ENCODE measurements around the gene ERN2.
"Not testable (repeated sequence)": the region's sequence is repeated elsewhere in the genome, so short reads cannot be mapped to it uniquely, and the experiment has no call there.

Gene ERN2

GRCh38 chr16:23712976-23713375, at the start of gene ERN2:
TSS of gene ERN2 (minus strand) at chr16:23713222. CDS start at chr16:23713187, 35 bp downstream.
- no peak for DNase-seq

GRCh38 chr16:23757937-23758619, 45.1 kb upstream of the ERN2 start:
- no peak for DNase-seq

- DNase-seq: no peak
Observed at GRCh38 chr16:23757116-23757515, 44.1 kb upstream of the ERN2 start.

GRCh38 chr16:23755484-23755809, 42.4 kb upstream of the ERN2 start:
- no peak for DNase-seq

DNA sequence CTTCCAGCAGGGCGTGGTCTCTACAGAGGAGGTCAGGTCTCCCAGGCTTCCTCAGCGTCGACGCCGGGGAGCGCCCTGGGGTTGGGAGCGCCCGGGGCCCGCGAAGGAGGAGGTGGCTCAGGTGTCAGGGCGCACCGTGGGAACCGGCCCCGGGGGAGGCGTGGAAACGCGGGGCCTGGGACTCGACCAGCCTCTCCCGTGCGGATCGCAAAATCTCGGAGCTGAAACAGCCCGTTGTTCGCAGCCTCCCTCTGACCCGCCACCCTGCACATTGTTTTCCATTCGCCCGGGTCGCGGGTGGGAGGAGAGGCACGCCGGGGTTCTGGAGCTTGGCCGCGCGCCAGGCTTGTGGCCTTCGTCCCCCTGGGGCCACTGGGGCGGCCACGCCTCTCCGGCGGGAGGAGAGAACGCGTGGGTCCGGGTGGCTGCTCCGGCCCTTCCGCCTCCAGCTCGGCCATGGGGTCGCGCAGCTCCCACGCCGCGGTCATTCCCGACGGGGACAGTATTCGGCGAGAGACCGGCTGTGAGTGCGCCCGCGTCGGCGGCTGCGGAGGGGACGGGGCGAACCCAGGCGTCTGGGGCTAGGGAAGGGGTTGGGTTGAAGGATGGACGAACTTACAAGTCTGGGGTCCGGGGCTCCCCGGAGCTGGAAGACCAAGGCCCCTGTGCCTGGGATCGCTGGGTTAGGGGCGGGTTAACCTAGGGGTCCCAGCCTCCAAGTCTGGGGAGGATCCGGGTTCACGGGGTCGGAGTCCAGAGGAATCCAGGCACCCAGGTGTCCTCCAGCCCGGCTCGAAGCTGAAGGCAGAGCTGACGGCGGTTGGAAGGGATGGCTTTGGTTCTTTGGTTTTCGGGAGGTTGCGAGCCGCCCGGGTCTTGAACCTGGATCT, 41.8 kb upstream of the ERN2 start, which contains the start of gene CHP2:
CHP2 (plus strand) TSS at position 433 of the 890 bp plus-strand sequence; CDS start at position 457, 24 bp downstream.
- no peak for DNase-seq

- no peak for DNase-seq
Observed at GRCh38 chr16:23753908-23754593, 41.0 kb upstream of the ERN2 start.

- not testable (repeated sequence) for DNase-seq
Observed at GRCh38 chr16:23751053-23751452, 38.0 kb upstream of the ERN2 start.

DNA sequence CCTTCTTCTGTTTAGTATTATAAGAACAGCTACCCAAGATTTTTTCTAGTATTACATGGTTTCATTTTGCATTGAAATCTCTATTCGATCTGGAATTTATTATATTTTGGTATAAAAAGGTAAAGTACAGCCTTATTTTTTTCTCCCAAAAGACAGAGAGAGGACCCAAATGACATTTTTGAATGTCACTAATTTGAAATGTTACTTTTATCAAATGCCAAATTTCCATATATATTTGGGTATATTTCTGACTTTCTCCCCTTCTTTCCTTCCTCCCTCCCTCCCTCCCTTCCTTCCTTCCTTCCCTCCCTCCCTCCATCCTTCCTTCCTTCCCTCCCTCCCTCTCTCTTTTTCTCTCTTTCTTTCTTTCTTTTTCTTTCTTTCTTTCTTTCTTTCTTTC, 35.6 kb upstream of the ERN2 start:
- no peak for DNase-seq

GRCh38 chr16:23745263-23745662, 32.2 kb upstream of the ERN2 start:
- DNase-seq: no peak

- no peak for DNase-seq
Observed at GRCh38 chr16:23742766-23743165, 29.7 kb upstream of the ERN2 start.

GRCh38 chr16:23741675-23742303, 28.8 kb upstream of the ERN2 start:
- no peak for DNase-seq

GRCh38 chr16:23739516-23739915, 26.5 kb upstream of the ERN2 start:
- DNase-seq: no peak

- DNase-seq: not testable (repeated sequence)
Observed at GRCh38 chr16:23737423-23738028, 24.5 kb upstream of the ERN2 start.

DNA sequence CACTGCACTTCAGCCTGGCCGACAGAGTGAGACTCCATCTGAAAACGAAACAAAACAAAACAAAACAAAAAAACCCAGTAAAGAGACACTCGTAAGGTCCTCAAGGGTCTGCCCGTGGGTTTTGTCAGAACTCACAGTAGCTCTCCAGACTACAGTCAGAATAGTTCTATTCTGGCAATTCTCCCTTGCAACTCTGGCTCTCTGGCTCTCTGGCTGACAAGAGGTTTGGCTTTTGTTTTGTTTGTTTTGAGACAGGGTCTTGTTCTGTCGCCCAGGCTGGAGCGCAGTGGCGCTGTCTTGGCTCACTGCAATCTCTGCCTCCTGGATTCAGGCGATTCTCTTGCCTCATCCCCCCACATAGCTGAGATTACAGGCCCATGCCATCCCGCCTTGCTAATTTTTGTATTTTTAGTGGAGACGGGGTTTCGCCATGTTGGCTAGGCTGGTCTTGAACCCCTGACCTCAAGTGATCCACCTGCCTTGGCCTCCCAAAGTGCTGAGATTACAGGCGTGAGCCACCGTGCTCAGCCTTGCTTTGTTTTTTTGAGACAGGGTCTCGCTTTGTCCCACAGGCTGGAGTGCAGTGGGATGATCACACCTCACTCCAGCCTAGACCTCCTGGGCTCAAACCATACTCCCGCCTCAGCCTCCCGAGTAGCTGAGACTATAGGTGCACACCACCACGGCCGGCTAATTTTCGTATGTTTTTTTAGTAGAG, 21.3 kb upstream of the ERN2 start:
- DNase-seq: no peak

GRCh38 chr16:23729503-23730424, 16.7 kb upstream of the ERN2 start:
- no peak for DNase-seq

DNA sequence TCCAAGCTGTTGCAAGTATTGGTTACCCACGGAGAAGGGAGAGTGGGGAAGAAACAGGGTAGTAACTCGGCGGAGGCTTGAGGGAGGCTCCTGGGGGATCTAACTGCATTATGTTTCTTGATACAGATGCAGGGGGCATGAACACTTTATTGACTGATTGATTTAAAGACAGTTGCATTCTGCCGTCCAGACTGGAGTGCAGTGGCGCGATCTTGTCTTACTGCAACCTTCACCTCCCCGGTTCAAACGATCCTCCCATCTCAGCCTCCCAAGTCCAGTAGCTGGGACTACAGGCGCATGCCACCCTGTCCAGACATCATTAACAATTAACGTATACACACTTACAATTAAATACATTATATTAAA, 15.1 kb upstream of the ERN2 start:
- DNase-seq: no peak

GRCh38 chr16:23726710-23727109, 13.7 kb upstream of the ERN2 start:
- no peak for DNase-seq

- no peak for DNase-seq
Observed at GRCh38 chr16:23724785-23725131, 11.7 kb upstream of the ERN2 start.

DNA sequence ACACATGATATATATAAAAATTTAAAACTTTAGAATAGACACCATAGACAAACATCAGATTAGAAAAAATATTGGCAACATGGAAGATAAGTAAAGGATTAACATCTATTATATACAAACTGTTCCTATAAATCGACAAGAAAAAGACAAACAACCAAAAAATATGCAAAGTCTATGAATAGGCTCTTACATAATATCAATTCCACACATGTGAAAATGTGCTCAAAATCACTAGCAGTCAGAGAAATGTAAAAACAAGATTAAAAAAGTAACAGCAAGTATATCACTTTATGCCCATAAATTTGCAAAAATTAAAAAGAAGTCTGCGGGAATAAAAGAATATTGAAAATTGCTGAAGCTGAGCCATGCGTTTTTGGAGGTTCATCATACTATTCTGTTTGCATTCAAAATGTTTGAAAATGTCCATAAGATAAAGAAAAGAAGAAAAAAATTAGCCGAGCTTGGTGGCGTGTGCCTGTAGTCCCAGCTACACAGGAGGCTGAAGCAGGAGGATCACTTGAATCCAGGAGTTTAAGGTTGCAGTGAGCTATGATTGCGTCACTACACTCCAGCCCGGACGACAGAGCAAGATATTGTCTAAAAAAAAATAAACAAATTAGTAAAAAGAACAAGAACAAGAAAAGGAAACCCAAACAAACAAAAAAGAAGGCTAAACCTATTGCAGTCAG, 11.2 kb upstream of the ERN2 start:
- no peak for DNase-seq

- not testable (repeated sequence) for DNase-seq
Observed at GRCh38 chr16:23722613-23723240, 9.7 kb upstream of the ERN2 start.
